ENCODE data around the gene ABCA5.
A peak's percentile ranks its signal among the peaks of the same experiment; 100 is the strongest.

The ABCA5 gene

DNA sequence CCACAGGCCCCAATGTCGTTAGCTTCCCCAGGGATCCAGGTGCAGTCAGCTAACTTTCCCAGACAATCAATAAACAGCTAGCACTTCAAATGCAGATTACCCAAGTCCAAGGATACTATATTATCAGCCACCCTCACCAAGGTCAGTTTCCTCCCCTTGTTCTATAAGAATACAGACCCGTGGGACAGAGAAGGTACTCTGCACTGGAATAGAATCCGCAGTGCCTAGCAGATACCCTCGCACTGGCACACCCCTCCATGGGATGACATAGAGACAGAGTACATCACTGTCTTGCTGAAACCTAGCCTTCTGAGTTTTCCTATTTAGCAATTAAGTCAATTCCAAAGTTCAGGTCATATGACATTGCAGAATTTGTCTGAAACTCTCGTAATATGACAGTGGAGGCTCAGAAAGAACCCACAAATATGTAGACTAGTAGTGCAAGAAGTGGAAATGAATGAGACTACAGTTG, 58.4 kb downstream of the ABCA5 start:
- DNase-seq (ENCODE audit: low read depth, low spot score): no peak

GRCh38 chr17:69267219-69267618, 59.7 kb downstream of the ABCA5 start:
- no peak for DNase-seq (ENCODE audit: low read depth, low spot score)

GRCh38 chr17:69265873-69266272, 61.1 kb downstream of the ABCA5 start:
- no peak for DNase-seq (ENCODE audit: low read depth, low spot score)

- DNase-seq (ENCODE audit: low read depth, low spot score): no peak
These were observed 72.7 kb downstream of the ABCA5 start for GRCh38 chr17:69254187-69254586.

DNA sequence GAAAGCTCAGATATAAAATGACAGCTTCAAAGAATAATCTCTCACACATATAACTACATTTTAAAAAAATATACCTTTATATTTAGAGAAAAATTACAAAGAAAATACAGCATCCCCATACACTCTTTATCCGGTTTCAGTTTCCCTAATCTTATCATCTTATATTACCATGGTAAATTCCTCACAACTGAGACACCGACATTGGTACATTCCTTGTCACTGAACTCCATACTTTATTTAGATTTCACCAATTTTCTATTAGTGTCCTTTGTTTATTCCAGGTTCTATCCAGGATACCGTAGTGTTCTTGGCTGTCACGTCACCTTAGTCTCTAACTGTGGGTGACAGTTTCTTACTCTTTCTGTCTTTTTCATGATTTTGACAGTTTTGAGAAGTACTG, 76.3 kb downstream of the ABCA5 start:
- no peak for DNase-seq (ENCODE audit: low read depth, low spot score)

GRCh38 chr17:69246726-69247375, 80.1 kb downstream of the ABCA5 start:
- DNase-seq (ENCODE audit: low read depth, low spot score): peak; percentile 26

DNA sequence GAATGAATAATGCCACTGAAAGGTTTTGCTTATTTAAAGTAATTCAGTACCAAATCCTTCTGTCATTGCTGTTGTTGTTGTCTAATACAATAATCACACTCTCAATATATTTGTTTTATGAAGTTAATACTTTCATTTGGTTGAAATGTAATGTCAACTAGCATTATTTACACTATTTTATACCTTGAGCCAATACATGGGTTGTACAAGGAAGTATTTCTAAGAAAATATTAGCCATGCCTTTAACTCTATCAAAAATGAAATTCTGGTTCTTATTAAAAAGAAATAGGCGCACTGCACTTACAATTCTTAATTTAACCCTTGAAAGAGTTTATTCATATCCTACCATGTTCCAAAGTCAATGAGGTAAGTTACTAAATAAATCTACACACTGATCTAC, 80.7 kb downstream of the ABCA5 start:
- DNase-seq (ENCODE audit: low read depth, low spot score): no peak

DNA sequence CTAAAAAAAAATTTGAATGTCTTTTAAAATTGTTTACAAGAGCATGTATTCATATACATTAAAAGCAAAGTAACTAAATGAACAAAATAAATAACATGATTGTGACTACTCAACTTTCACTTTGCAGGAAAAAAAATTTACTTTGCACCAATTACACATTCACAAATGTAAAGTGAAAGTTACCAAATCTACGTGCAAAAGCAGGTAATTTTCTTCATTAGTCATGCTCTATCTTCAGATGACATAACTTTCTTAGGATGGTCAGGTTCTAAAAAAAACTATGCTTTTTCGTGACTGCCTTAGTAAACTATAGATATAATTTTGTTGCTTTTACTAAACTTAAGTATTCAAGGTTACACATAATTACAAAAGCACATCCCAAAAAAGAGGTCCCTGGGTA, 81.3 kb downstream of the ABCA5 start:
- DNase-seq (ENCODE audit: low read depth, low spot score): no peak

- DNase-seq (ENCODE audit: low read depth, low spot score): no peak
These were observed 87.0 kb downstream of the ABCA5 start for GRCh38 chr17:69239611-69240600.

DNA sequence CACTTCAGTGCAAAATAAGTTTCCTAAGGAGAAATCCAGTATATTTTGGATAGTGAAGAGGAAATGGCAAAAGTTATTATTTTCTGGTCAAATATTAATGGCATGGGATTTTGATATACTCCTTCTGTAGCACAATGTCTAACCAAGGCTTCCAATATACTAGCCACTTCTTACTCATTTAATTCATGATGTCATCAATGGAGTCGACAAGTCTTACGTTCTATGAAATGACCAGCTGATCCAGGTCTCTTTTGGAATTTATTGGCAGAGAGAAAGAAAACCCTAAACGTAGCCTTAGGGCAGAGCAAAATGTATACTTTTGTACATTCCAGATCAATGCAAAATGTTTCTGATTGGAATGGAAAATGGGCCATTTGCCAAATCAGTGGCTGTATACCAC, 90.0 kb downstream of the ABCA5 start:
- DNase-seq (ENCODE audit: low read depth, low spot score): no peak

GRCh38 chr17:69236464-69236863, 90.5 kb downstream of the ABCA5 start:
- DNase-seq (ENCODE audit: low read depth, low spot score): no peak

GRCh38 chr17:69235338-69236058, 91.4 kb downstream of the ABCA5 start:
- DNase-seq (ENCODE audit: low read depth, low spot score): peak; percentile 77

DNA sequence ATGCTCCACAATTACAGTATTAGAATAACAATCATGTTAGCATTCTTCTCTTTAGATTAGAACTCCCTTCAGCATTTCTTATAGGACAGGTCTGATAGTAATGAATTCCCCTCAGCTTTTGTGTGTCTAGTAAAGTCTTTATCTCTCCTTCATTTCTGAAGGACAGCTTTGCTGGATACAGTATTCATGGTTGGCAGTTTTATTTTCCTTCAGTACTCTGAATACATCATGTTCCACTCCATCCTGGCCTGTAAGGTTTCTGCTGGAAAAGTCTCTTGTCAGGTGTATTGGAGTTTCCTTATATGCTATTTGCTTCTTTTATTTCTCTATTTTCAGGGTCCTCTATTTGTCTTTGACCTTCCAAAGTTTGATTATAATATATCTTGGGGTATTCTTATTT, 94.3 kb downstream of the ABCA5 start:
- no peak for DNase-seq (ENCODE audit: low read depth, low spot score)

DNA sequence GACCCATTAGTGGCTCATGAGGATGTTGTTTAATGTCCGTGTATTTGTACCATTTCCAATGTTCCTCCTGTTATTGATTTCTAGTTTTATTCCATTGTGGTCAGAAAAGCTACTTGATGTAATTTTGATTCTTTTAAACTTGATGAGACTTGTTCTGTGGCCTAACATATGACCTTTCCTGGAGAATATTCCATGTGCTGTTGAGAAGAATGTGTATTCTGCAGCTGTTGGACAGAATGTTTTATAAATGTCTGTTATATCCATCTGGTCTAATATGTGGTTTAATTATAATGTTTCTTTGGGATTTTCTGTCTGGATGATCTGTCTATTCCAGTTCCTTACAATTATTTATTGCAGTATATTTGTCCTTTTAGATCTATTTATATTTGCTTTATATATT, 95.4 kb downstream of the ABCA5 start:
- no peak for DNase-seq (ENCODE audit: low read depth, low spot score)

GRCh38 chr17:69230939-69231338, 96.0 kb downstream of the ABCA5 start:
- no peak for DNase-seq (ENCODE audit: low read depth, low spot score)

DNA sequence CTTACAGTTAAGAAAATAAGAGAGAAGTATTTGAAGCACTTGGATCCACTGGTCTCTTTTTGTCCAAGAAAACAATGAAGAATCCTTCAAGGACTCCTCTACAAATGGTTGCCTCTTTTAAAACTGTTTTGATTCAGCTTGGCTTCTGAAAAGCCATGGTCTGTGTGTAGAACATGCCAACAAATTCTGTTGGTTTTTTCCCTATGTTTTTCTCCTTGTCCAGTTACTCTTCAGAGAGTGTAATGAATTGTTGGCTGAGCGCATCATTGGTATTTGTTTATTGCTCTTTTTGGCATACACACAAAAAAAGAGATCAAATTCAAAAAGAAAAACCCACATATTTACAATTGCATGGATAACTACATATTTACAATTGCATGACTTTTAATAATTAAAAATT, 98.4 kb downstream of the ABCA5 start, which contains the start of gene ABCA10:
Gene ABCA10, minus strand, starts transcription at position 249 of the 400 bp plus-strand sequence. CDS start 3,466 bp downstream, outside the sequence.
- no peak for DNase-seq (ENCODE audit: low read depth, low spot score)

DNA sequence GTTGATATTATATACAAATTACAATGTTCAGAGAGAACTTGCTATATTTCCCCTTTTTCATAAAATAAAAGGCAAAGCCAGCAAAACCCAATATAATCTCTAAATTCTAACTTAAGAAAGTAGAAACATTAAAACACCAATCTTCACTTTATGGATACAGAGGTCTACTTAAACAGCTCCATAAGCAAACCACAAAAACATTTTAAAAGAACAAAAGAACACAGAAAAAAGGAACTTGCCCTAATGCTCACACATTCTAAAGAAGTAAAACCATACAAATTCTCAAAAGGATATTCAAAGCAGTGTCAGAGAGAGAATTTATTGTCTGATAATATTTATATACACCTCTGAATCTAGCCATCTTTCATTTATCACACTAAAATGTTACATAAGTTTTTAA, 98.9 kb downstream of the ABCA5 start:
- DNase-seq (ENCODE audit: low read depth, low spot score): no peak

DNA sequence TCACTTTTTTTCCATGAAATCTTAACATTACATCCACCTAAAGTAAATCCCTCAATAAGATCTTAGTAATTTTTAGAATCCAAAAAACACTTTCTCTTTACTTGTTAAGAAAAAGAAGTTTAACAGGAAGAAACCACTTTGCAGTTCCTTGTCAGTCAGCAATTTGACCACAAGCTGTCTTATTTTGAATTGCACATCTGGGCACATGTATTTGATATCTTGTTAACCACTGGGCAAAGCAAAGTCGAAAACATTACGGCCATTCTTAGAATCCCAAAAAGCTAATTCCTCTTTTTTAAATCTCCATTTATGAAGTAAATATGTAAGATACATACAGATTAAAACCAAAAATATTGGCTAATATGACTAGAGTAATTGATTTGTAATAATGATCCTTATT, 99.4 kb downstream of the ABCA5 start:
- DNase-seq (ENCODE audit: low read depth, low spot score): no peak

- peak; percentile 53 for DNase-seq (ENCODE audit: low read depth, low spot score)
These were observed 103.1 kb downstream of the ABCA5 start for GRCh38 chr17:69223809-69224208.

DNA sequence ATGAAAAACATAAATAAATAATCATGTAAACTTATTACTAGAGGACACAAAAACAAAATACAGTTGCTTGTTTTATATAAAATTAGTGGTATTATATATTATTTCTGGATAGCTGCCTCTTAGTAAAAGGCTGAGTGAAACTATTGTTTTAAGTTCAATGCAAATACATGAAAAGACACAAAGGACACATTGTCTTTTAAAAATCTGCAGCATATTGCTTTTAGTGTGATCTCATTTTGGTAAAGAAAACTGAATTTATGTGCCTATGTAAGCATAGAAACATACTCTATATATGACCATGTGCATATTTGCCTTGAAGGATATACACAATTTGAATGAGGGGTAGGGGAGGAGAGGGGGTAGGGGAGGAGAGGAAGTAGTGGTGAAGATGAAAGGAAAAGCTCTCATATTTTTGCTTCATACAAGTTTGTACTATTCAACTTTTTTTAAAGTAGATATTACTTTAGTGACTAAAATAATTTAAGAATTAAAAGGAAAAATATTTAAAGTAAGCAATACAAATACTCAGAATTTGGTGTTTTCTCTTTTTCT, 104.2 kb downstream of the ABCA5 start:
- DNase-seq (ENCODE audit: low read depth, low spot score): no peak

GRCh38 chr17:69220098-69220497, 106.8 kb downstream of the ABCA5 start:
- DNase-seq (ENCODE audit: low read depth, low spot score): no peak

DNA sequence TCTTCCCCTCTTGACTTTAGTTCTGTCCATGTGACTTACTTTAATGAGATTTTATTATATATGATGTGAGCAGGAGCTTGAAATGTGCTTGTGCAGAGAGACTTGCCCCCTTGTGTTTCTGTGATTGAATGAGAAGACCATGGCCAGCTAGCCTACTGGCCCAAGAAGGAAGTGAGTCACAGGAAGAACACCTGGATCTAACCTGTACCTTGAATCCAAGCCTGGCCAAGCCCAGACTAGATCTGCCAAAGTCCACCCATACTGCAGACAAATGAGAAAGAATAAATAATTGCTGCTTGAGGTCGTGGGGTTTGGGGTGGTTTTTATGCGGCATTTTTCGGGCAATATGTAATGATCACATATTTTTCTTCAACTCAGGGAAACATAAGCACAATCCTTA, 107.9 kb downstream of the ABCA5 start:
- no peak for DNase-seq (ENCODE audit: low read depth, low spot score)

Data from smooth muscle cell of the brain vasculature (primary cell).